A549 (cell line): ENCODE data around the gene ETS2.

ENCODE experiments used
- CBX2 ChIP-seq: fragments of 200-600 bp; sonication (generic); IDR thresholded peaks from 2 replicates; pipeline ENCODE4 v1.6.1; 2016; ENCODE audit warnings: low read depth, mild to moderate bottlenecking, borderline replicate concordance
- USF2 ChIP-seq: fragments of 450-650 bp; IDR thresholded peaks from 2 replicates; pipeline ENCODE4 v1.6.1; 2014; ENCODE audit warnings: antibody characterized with exemption
- TF ChIP-seq, protein P1 (sequence below): IDR thresholded peaks from 2 replicates; pipeline ENCODE4 v1.6.1; 2012
- TF ChIP-seq, protein P2 (sequence below): fragments of >200 bp; sonication (Bioruptor Twin); formaldehyde crosslinking; IDR thresholded peaks from 3 replicates; pipeline ENCODE4 v1.5.1; 2016

DNA sequence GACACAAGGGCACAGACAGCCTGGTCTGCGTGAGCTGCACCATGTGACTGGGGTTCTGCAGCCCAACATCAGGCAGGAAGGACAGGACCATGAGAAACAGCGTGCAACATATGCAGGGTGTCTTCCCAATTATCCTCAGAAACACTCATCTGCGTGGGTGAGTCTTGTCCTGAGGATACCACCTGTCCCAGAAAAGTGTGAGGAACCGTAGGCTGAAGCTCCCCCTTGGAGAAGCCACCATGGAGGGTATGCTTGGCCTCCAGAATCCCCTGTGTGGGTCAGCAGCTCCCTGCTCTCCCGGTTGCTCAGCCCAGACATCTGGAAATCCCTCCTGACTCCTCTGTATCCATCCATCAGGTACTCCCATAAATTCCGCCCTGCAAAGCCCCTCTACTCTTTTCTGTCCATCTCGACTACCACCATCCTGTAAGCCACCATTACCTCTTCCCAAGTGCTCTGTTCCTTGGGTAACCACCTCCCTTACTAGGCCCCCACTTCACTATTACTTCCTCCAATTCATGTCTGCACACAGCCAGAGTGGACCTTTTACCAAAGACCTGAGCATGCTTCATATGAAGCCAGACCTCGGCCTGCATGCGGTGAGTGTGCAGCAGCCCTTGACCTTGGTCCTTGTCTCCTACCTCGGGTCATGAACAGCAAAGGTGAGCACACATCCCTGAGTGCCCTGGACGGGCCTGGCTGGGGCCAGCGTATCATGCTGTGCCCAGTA is 33.0 kb downstream of the ETS2 start:
- TF ChIP-seq USF2, result no peak
- TF ChIP-seq, protein P1, sequence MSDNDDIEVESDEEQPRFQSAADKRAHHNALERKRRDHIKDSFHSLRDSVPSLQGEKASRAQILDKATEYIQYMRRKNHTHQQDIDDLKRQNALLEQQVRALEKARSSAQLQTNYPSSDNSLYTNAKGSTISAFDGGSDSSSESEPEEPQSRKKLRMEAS, result no peak; the same call in 1 of the 2 replicates
- TF ChIP-seq, protein P2, sequence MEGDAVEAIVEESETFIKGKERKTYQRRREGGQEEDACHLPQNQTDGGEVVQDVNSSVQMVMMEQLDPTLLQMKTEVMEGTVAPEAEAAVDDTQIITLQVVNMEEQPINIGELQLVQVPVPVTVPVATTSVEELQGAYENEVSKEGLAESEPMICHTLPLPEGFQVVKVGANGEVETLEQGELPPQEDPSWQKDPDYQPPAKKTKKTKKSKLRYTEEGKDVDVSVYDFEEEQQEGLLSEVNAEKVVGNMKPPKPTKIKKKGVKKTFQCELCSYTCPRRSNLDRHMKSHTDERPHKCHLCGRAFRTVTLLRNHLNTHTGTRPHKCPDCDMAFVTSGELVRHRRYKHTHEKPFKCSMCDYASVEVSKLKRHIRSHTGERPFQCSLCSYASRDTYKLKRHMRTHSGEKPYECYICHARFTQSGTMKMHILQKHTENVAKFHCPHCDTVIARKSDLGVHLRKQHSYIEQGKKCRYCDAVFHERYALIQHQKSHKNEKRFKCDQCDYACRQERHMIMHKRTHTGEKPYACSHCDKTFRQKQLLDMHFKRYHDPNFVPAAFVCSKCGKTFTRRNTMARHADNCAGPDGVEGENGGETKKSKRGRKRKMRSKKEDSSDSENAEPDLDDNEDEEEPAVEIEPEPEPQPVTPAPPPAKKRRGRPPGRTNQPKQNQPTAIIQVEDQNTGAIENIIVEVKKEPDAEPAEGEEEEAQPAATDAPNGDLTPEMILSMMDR, result no peak
- no peak for TF ChIP-seq CBX2
